HCT116 (cell line): ENCODE data around the gene DMD. TPM values are rescaled to one million over a fixed set of nuclear protein-coding genes. Genes with fewer than 3 reads are reported as not detected.

ENCODE experiments used
- ATAC-seq: fragments of 200-7000 bp; cut with Tn5 transposase; 2 replicates; pipeline ENCODE4 v1.9.1; 2020; ENCODE audit warnings: mild to moderate bottlenecking, moderate library complexity
- BruUV-seq: library from RNA; stranded (reverse); fragments of 400-500 nt; replicated peaks from 2 replicates; lab custom pipeline; 2021; lab: Mats Ljungman, UMichigan
- CTCF ChIA-PET: fragments of 300-600 bp; sonication (Branson Sonifier 250); formaldehyde crosslinking; loops from one replicate; lab custom pipeline; 2021; ENCODE audit warnings: antibody characterized with exemption; lab: Charles Lee
- POLR2A ChIA-PET: fragments of 300-600, 350-600 bp; sonication (Branson Sonifier 250); formaldehyde crosslinking; loops from one replicate; lab custom pipeline; 2021; ENCODE audit warnings: antibody characterized with exemption; lab: Charles Lee
- RAD21 ChIA-PET, 2 experiments: fragments of 300-600 bp; sonication (Branson Sonifier 250); formaldehyde crosslinking; loops; one replicate each; lab custom pipeline; 2023; ENCODE audit warnings: low total read pairs in 2 of 2; ENCODE audit not compliant: uncharacterized antibody in 2 of 2, unreplicated experiment in 2 of 2, low non-redundant PET in 1 of 2; lab: Charles Lee
- DNase-seq: peaks from one replicate; pipeline ENCODE4 v3.0.0-alpha.2; 2010; ENCODE audit warnings: low read depth, low spot score
- H2AFZ ChIP-seq: fragments of 200-600 bp; shearing (Covaris generic), sonication (generic); 2 replicates; pipeline ENCODE4 v1.6.1; 2017; ENCODE audit warnings: low read depth, mixed run types, mixed read lengths, antibody characterized with exemption, low read length; ENCODE audit not compliant: poor library complexity, severe bottlenecking
- H3K27ac ChIP-seq: 2 replicates; pipeline ENCODE4 v1.5.1; 2012; ENCODE audit warnings: low read depth, low read length
- H3K27me3 ChIP-seq: fragments of 200-600 bp; sonication (generic); 2 replicates; pipeline ENCODE4 v1.6.1; 2016; ENCODE audit warnings: mixed run types, low read length, mixed read lengths; ENCODE audit not compliant: insufficient read depth
- H3K36me3 ChIP-seq, 2 experiments: fragments of 200-500 bp in 1 of 2; fragments of 200-600 bp in 1 of 2; sonication (Bioruptor generic) in 1 of 2; sonication (generic) in 1 of 2; 2 replicates each; pipeline versions ENCODE4 v1.5.1 to v1.6.1; 2014 to 2016; ENCODE audit warnings: low read length in 2 of 2, inconsistent platforms in 1 of 2, mixed read lengths in 1 of 2, mixed run types in 1 of 2; ENCODE audit not compliant: insufficient read depth in 2 of 2, control insufficient read depth in 1 of 2
- H3K4me1 ChIP-seq, 2 experiments: fragments of 200-600 bp in 1 of 2; sonication (generic) in 1 of 2; 2 replicates each; pipeline versions ENCODE4 v1.5.1 to v1.6.1; 2012 to 2017; ENCODE audit warnings: low read length in 2 of 2, inconsistent platforms in 1 of 2, mild to moderate bottlenecking in 1 of 2, mixed read lengths in 1 of 2, mixed run types in 1 of 2, moderate library complexity in 1 of 2; ENCODE audit not compliant: insufficient read depth in 2 of 2, control insufficient read depth in 1 of 2
- H3K4me2 ChIP-seq: fragments of 200-600 bp; sonication (generic); 2 replicates; pipeline ENCODE4 v1.6.1; 2017; ENCODE audit warnings: mixed run types, low read length, mixed read lengths
- H3K4me3 ChIP-seq, 2 experiments: fragments of 200-600 bp in 1 of 2; sonication (generic) in 1 of 2; replicated peaks in 1 of 2; 2 replicates each; pipeline ENCODE4 v1.5.1; 2011 to 2016; ENCODE audit warnings: low read length in 2 of 2, control low read depth in 1 of 2, low read depth in 1 of 2, mild to moderate bottlenecking in 1 of 2, mixed read lengths in 1 of 2, mixed run types in 1 of 2
- H3K79me2 ChIP-seq: fragments of 200-600 bp; sonication (generic); 2 replicates; pipeline ENCODE4 v1.6.1; 2017; ENCODE audit warnings: mild to moderate bottlenecking, mixed run types, low read length, moderate library complexity, mixed read lengths; ENCODE audit not compliant: insufficient read depth
- H3K9ac ChIP-seq: fragments of 200-600 bp; sonication (generic); 2 replicates; pipeline ENCODE4 v1.6.1; 2016; ENCODE audit warnings: low read length, mixed read lengths
- H3K9me2 ChIP-seq: fragments of 200-600 bp; sonication (generic), shearing (Covaris generic); 2 replicates; pipeline ENCODE4 v1.6.1; 2017; ENCODE audit warnings: mixed run types, mild to moderate bottlenecking, moderate library complexity; ENCODE audit not compliant: insufficient read depth
- H3K9me3 ChIP-seq, 2 experiments: fragments of 200-500 bp in 1 of 2; fragments of 200-600 bp in 1 of 2; sonication (Bioruptor generic) in 1 of 2; sonication (generic) in 1 of 2; 2 replicates each; pipeline ENCODE4 v1.6.1; 2014 to 2017; ENCODE audit warnings: low read length in 2 of 2, mixed read lengths in 2 of 2, inconsistent platforms in 1 of 2, low read depth in 1 of 2, mild to moderate bottlenecking in 1 of 2, mixed run types in 1 of 2, moderate library complexity in 1 of 2; ENCODE audit not compliant: control insufficient read depth in 1 of 2, insufficient read depth in 1 of 2
- H4K20me1 ChIP-seq: fragments of 200-600 bp; sonication (generic), shearing (Covaris generic); 2 replicates; pipeline ENCODE4 v1.6.1; 2017; ENCODE audit warnings: mixed run types, mild to moderate bottlenecking, moderate library complexity; ENCODE audit not compliant: insufficient read depth
- CBX3 ChIP-seq: IDR thresholded peaks from 2 replicates; pipeline ENCODE4 v1.6.1; 2012; ENCODE audit warnings: low read depth
- CEBPB ChIP-seq: IDR thresholded peaks from 2 replicates; pipeline ENCODE4 v1.6.1; 2012; ENCODE audit warnings: low read depth
- EGR1 ChIP-seq: IDR thresholded peaks from 2 replicates; pipeline ENCODE4 v1.6.1; 2012; ENCODE audit warnings: low read depth
- ELF1 ChIP-seq: IDR thresholded peaks from 2 replicates; pipeline ENCODE4 v1.6.1; 2012; ENCODE audit warnings: low read depth, borderline replicate concordance
- EZH2 ChIP-seq: fragments of 200-600 bp; sonication (generic); IDR thresholded peaks from 2 replicates; pipeline ENCODE4 v1.6.1; 2017; ENCODE audit warnings: antibody characterized with exemption, mixed run types
- FOSL1 ChIP-seq: IDR thresholded peaks from 2 replicates; pipeline ENCODE4 v1.6.1; 2012; ENCODE audit warnings: low read depth
- JUND ChIP-seq: IDR thresholded peaks from 2 replicates; pipeline ENCODE4 v1.6.1; 2012
- POLR2A ChIP-seq: IDR thresholded peaks from 2 replicates; pipeline ENCODE4 v1.7.0; 2011; ENCODE audit warnings: borderline replicate concordance; ENCODE audit not compliant: insufficient read depth, insufficient read length; ENCODE audit errors: extremely low read depth
- POLR2AphosphoS5 ChIP-seq: IDR thresholded peaks from 2 replicates; pipeline ENCODE4 v1.6.1; 2011; ENCODE audit warnings: mild to moderate bottlenecking, low read depth, low read length, moderate library complexity
- SIN3A ChIP-seq: IDR thresholded peaks from 2 replicates; pipeline ENCODE4 v1.6.1; 2012; ENCODE audit warnings: low read depth
- SRF ChIP-seq: IDR thresholded peaks from 2 replicates; pipeline ENCODE4 v1.6.1; 2012; ENCODE audit warnings: low read depth
- TCF7L2 ChIP-seq: IDR thresholded peaks from 2 replicates; pipeline ENCODE4 v1.7.0; 2011; ENCODE audit warnings: borderline replicate concordance, inconsistent platforms; ENCODE audit not compliant: insufficient read depth, insufficient read length; ENCODE audit errors: extremely low read depth
- ZNF274 ChIP-seq: fragments of 200-500 bp; sonication (Bioruptor generic); IDR thresholded peaks from 2 replicates; pipeline ENCODE4 v1.6.1; 2014; ENCODE audit warnings: mild to moderate bottlenecking, low read depth, low read length, inconsistent platforms
- intact Hi-C: fragments of 100-400 bp; cut with micrococcal nuclease; formaldehyde crosslinking; loops from 2 replicates; pipeline ENCODE4 v1.10.0; 2022
- total RNA-seq: library from RNA; stranded (reverse); gene quantifications from one replicate; pipeline ENCODE4 v1.2.1, GENCODE V29; 2021; ENCODE audit not compliant: unreplicated experiment
- TF ChIP-seq, protein P1 (sequence below): IDR thresholded peaks from 2 replicates; pipeline ENCODE4 v1.6.1; 2012
- TF ChIP-seq, protein P2 (sequence below): IDR thresholded peaks from 2 replicates; pipeline ENCODE4 v1.6.1; 2012; ENCODE audit warnings: low read depth
- TF ChIP-seq, protein P3 (sequence below): IDR thresholded peaks from 2 replicates; pipeline ENCODE4 v1.6.1; 2011; ENCODE audit warnings: mild to moderate bottlenecking, low read length, moderate library complexity; ENCODE audit not compliant: insufficient replicate concordance; ENCODE audit errors: extremely low read depth

Gene DMD
- total RNA-seq, 1 experiment from 2014 or later = 0.05 TPM

DNA sequence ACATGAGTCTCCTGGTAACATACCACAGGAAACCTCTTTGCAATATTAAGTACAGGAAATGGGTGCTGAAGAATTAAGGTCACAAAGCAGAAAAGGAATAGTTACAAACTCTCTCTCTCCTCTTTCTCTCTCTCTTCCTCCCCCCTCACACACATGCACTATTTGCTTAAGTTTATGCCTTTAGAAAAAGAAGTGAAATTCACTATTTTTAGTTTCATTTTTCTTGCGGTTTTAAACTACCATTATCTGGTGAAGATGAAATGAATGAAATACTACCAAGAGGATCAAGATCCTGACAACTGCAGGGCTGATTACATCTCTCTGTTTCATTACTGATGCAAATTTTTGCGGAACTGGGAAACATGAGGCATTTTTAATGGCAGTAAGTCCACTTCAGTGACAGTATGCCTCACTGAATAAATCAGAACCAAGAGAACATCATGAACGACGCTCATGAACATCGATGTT is 2075.2 kb downstream of the DMD start:
- ChIA-PET CTCF (no interaction called here), RAD21 (no interaction called here), POLR2A (no interaction called here)
- Histone ChIP-seq H3K4me2 (no peak overlapping the region), H3K36me3 (no peaks in the 10 kb centered on the region), H3K27me3 (no peaks in the 10 kb centered on the region), H3K27ac (no peak overlapping the region), H3K4me3 (no peak overlapping the region), H3K4me1 (no peaks in the 10 kb centered on the region), H4K20me1 (no peaks in the 10 kb centered on the region), H3K9me3 (no peaks in the 10 kb centered on the region), H3K79me2 (no peaks in the 10 kb centered on the region), H3K9me2 (no peaks in the 10 kb centered on the region), H2AFZ (no peak overlapping the region), H3K9ac (no peak overlapping the region)
- intact Hi-C loops = no loop called here
- TF ChIP-seq JUND (no peak), CBX3 (no peak), CEBPB (no peak)
- TF ChIP-seq, protein P1, sequence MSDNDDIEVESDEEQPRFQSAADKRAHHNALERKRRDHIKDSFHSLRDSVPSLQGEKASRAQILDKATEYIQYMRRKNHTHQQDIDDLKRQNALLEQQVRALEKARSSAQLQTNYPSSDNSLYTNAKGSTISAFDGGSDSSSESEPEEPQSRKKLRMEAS = no peak
- BruUV-seq = no TSS peak
- ATAC-seq = no peak
- DNase-seq = no peak

DNA sequence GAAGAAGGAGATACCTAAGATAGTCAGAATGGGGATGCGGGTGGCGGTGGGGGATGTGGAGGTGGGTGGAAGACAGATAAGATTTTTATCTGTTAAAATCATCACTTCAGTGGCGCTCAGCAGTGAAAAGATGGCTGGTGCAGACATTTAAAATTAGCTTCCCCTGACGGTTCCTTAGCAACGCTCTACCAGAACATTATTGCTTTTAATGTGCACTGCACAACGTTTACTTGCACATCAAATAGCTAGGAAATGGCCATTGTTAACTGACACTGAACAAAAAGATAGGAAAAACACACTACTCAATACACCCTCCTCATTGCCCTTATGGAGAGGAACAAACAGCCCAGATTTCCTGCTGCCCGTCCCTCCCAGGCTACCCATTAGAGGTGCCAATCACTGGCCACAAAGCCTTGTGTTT is 2078.5 kb downstream of the DMD start:
- H3K4me1 ChIP-seq = no peaks in the 10 kb centered on the region
- TF ChIP-seq ZNF274 (no peak), EGR1 (no peak), EZH2 (no peak), SRF (no peak), CBX3 (no peak), POLR2A (no peak), SIN3A (no peak), POLR2AphosphoS5 (no peak), JUND (no peak), TCF7L2 (no peak), FOSL1 (no peak), ELF1 (no peak)
- TF ChIP-seq, protein P2, sequence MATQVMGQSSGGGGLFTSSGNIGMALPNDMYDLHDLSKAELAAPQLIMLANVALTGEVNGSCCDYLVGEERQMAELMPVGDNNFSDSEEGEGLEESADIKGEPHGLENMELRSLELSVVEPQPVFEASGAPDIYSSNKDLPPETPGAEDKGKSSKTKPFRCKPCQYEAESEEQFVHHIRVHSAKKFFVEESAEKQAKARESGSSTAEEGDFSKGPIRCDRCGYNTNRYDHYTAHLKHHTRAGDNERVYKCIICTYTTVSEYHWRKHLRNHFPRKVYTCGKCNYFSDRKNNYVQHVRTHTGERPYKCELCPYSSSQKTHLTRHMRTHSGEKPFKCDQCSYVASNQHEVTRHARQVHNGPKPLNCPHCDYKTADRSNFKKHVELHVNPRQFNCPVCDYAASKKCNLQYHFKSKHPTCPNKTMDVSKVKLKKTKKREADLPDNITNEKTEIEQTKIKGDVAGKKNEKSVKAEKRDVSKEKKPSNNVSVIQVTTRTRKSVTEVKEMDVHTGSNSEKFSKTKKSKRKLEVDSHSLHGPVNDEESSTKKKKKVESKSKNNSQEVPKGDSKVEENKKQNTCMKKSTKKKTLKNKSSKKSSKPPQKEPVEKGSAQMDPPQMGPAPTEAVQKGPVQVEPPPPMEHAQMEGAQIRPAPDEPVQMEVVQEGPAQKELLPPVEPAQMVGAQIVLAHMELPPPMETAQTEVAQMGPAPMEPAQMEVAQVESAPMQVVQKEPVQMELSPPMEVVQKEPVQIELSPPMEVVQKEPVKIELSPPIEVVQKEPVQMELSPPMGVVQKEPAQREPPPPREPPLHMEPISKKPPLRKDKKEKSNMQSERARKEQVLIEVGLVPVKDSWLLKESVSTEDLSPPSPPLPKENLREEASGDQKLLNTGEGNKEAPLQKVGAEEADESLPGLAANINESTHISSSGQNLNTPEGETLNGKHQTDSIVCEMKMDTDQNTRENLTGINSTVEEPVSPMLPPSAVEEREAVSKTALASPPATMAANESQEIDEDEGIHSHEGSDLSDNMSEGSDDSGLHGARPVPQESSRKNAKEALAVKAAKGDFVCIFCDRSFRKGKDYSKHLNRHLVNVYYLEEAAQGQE = no peak
- TF ChIP-seq, protein P1 = no peak
- TF ChIP-seq, protein P3, sequence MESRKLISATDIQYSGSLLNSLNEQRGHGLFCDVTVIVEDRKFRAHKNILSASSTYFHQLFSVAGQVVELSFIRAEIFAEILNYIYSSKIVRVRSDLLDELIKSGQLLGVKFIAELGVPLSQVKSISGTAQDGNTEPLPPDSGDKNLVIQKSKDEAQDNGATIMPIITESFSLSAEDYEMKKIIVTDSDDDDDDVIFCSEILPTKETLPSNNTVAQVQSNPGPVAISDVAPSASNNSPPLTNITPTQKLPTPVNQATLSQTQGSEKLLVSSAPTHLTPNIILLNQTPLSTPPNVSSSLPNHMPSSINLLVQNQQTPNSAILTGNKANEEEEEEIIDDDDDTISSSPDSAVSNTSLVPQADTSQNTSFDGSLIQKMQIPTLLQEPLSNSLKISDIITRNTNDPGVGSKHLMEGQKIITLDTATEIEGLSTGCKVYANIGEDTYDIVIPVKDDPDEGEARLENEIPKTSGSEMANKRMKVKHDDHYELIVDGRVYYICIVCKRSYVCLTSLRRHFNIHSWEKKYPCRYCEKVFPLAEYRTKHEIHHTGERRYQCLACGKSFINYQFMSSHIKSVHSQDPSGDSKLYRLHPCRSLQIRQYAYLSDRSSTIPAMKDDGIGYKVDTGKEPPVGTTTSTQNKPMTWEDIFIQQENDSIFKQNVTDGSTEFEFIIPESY = no peak
- H3K9me2 ChIP-seq = no peaks in the 10 kb centered on the region
- H3K4me2 ChIP-seq = no peak overlapping the region
- DNase-seq (no peak), ATAC-seq (no peak)
- no peaks in the 10 kb centered on the region for H3K79me2 ChIP-seq
- intact Hi-C loops = no loop called here
- H3K4me3 ChIP-seq = no peak overlapping the region
- no peaks in the 10 kb centered on the region for H3K27me3 ChIP-seq
- POLR2A ChIA-PET = no interaction called here
- no peak overlapping the region for H2AFZ ChIP-seq
- CTCF ChIA-PET = no interaction called here
- RAD21 ChIA-PET = no interaction called here
- no peak overlapping the region for H3K27ac ChIP-seq
- no peaks in the 10 kb centered on the region for H3K9me3 ChIP-seq
- H4K20me1 ChIP-seq = no peaks in the 10 kb centered on the region
- no TSS peak for BruUV-seq
- H3K9ac ChIP-seq = no peak overlapping the region
- no peaks in the 10 kb centered on the region for H3K36me3 ChIP-seq
